ENCODE measurements around the gene NCOA3. TPM values are rescaled to one million over a fixed set of nuclear protein-coding genes. Genes with fewer than 3 reads are reported as not detected.

NCOA3 gene
- polyA plus RNA-seq, 3 donors: 13.5 to 21.8 (median 21.3) TPM

DNA sequence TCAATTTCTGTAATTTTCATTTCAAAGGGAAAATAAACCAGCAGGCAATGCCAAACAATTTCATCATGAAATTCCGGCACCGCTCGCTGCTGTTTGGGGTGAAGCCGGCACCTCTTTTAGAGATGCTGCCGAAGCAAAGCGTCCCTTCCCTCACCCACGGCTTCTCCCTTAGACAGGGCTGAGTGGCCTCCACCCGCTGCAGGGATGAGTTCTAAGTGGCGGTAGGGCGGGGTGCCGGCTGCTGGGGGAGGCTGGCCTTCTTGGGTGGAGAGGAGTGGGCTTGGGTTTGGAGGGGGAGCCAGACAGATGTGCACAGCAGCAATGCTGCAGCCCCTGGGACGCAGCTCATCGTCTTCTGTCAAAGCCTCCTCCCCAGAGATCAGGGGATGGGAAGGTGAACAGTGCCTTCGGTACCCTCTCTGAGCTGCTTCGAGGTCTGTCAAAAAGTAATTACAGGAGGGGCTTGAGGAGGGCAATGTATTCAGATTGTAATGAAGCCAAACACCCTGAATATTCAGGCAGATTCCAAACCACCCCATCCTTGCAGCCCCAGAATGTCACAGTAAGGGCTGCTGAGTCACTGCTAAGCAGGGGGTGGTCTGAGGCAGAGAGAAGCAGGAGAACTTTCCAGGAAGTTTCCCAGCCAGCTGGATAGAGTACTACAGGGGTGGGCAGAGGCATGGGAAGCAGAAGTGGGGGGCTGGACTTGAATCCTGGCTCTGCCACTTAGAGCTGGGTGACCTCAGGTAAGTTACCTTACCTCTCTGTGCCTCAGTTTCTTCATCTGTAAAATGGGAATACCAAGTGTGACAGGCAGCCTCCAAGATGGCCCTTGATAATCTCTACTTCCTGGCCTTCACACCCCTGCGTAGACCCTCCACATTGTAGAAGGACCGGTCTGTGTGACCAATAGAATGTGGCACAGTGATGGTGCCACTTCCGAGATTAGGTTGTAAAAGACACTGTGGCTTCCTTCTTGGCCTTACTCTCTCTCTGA is 187.0 kb downstream of the NCOA3 start:
- TF ChIP-seq, protein P1, sequence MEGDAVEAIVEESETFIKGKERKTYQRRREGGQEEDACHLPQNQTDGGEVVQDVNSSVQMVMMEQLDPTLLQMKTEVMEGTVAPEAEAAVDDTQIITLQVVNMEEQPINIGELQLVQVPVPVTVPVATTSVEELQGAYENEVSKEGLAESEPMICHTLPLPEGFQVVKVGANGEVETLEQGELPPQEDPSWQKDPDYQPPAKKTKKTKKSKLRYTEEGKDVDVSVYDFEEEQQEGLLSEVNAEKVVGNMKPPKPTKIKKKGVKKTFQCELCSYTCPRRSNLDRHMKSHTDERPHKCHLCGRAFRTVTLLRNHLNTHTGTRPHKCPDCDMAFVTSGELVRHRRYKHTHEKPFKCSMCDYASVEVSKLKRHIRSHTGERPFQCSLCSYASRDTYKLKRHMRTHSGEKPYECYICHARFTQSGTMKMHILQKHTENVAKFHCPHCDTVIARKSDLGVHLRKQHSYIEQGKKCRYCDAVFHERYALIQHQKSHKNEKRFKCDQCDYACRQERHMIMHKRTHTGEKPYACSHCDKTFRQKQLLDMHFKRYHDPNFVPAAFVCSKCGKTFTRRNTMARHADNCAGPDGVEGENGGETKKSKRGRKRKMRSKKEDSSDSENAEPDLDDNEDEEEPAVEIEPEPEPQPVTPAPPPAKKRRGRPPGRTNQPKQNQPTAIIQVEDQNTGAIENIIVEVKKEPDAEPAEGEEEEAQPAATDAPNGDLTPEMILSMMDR (IDR thresholded peaks at IDR 0.05): no peak
- no peak overlapping the region for H2AFZ ChIP-seq (ENCODE audit: insufficient read depth, low read depth, low read length, poor library complexity, severe bottlenecking)
- 93% methylated on average over 9 of the region's 18 CpGs for WGBS (ENCODE audit: insufficient coverage)
- H4K20me1 ChIP-seq (ENCODE audit: insufficient read depth, low read length): peaks cover 98% of the 10 kb centered on the region
- no peak overlapping the region for H3K27ac Mint-ChIP-seq
- peaks cover 0 to 1% (median 0%) of the 10 kb centered on the region in 3 donors for H3K27me3 Mint-ChIP-seq (ENCODE audit: low read depth in 3 of 3)
- intact Hi-C loops (cut with micrococcal nuclease): no loop called here
- H3K27ac ChIP-seq (ENCODE audit: low read depth in 1 of 2, low read length in 2 of 2): no peak overlapping the region
- DNase-seq: no peak
- H3K4me1 ChIP-seq (ENCODE audit: control insufficient read depth in 1 of 2, insufficient read depth in 2 of 2, low read length in 2 of 2): no peaks in the 10 kb centered on the region
- H3K9ac ChIP-seq (ENCODE audit: insufficient read depth, low read length, poor library complexity, severe bottlenecking): no peak overlapping the region
- H3K4me2 ChIP-seq (replicated peaks; ENCODE audit: extremely low read depth, low read length, poor library complexity, severe bottlenecking): no peak overlapping the region
- H3K4me3 ChIP-seq (replicated peaks in 1 of 3; ENCODE audit: low read depth in 2 of 3, low read length in 3 of 3): no peak overlapping the region
- peaks cover 62 to 97% of the 10 kb centered on the region in 2 donors for H3K36me3 ChIP-seq (replicated peaks in 1 of 2; ENCODE audit: control insufficient read depth in 1 of 2, insufficient read depth in 2 of 2, low read length in 2 of 2)
- no peak overlapping the region for H3K4me3 Mint-ChIP-seq
- H3K79me2 ChIP-seq (ENCODE audit: insufficient read depth, low read length): no peaks in the 10 kb centered on the region
- H3K9me3 ChIP-seq (replicated peaks in 1 of 2; ENCODE audit: control insufficient read depth in 1 of 2, insufficient read depth in 1 of 2, low read length in 2 of 2): peaks cover 23 to 24% of the 10 kb centered on the region in 2 donors
- H3K36me3 Mint-ChIP-seq: peaks cover 85 to 95% of the 10 kb centered on the region in 2 donors
- H3K27me3 ChIP-seq (ENCODE audit: control insufficient read depth in 2 of 2, insufficient read depth in 2 of 2, low read length in 2 of 2): no peaks in the 10 kb centered on the region
- no peaks in the 10 kb centered on the region for H3K4me1 Mint-ChIP-seq
- peaks cover 19 to 31% (median 29%) of the 10 kb centered on the region in 7 donors for H3K9me3 Mint-ChIP-seq

DNA sequence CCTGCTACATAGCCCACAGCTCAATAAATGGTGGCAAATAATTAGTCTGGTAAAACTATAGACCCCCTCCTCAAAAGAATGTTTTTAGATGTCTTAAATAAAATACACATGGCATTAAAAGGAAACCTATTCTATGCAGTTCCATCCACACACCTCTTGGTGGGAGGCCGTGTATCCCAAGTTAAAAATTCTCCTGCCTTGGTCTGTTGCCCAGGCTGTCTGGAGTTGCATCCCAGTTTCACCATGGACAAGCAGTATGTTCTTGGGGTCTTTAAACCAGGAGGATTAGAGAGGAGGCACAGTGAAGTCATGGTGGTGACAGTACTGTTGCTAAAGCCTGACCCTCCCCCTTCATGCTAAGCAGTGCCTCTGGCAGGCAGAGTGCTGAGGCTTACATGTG is 188.0 kb downstream of the NCOA3 start:
- WGBS (ENCODE audit: insufficient coverage): no CpG with 5 or more reads among the region's 1 CpG
- no peaks in the 10 kb centered on the region for H3K4me1 Mint-ChIP-seq

More for the DNA sequence above, 188.0 kb downstream of the NCOA3 start:
- Histone ChIP-seq H3K4me2 (replicated peaks; ENCODE audit: extremely low read depth, low read length, poor library complexity, severe bottlenecking) (no peak overlapping the region), H3K79me2 (ENCODE audit: insufficient read depth, low read length) (no peaks in the 10 kb centered on the region), H3K9me3 (replicated peaks in 1 of 2; ENCODE audit: control insufficient read depth in 1 of 2, insufficient read depth in 1 of 2, low read length in 2 of 2) (peaks cover 27 to 28% of the 10 kb centered on the region in 2 donors), H3K4me1 (ENCODE audit: control insufficient read depth in 1 of 2, insufficient read depth in 2 of 2, low read length in 2 of 2) (no peaks in the 10 kb centered on the region), H3K27me3 (ENCODE audit: control insufficient read depth in 2 of 2, insufficient read depth in 2 of 2, low read length in 2 of 2) (no peaks in the 10 kb centered on the region), H4K20me1 (ENCODE audit: insufficient read depth, low read length) (peaks cover 98% of the 10 kb centered on the region), H3K4me3 (replicated peaks in 1 of 3; ENCODE audit: low read depth in 2 of 3, low read length in 3 of 3) (no peak overlapping the region), H3K27ac (ENCODE audit: low read depth in 1 of 2, low read length in 2 of 2) (no peak overlapping the region), H3K36me3 (replicated peaks in 1 of 2; ENCODE audit: control insufficient read depth in 1 of 2, insufficient read depth in 2 of 2, low read length in 2 of 2) (peaks cover 63 to 97% of the 10 kb centered on the region in 2 donors), H3K9ac (ENCODE audit: insufficient read depth, low read length, poor library complexity, severe bottlenecking) (no peak overlapping the region), H2AFZ (ENCODE audit: insufficient read depth, low read depth, low read length, poor library complexity, severe bottlenecking) (no peak overlapping the region)
- intact Hi-C loops (cut with micrococcal nuclease): no loop called here
- H3K4me3 Mint-ChIP-seq: no peak overlapping the region
- peaks cover 27 to 38% (median 34%) of the 10 kb centered on the region in 7 donors for H3K9me3 Mint-ChIP-seq
- TF ChIP-seq, protein P1 (IDR thresholded peaks at IDR 0.05): no peak
- no peak overlapping the region for H3K27ac Mint-ChIP-seq
- peaks cover 85 to 95% of the 10 kb centered on the region in 2 donors for H3K36me3 Mint-ChIP-seq
- DNase-seq: no peak
- no peaks in the 10 kb centered on the region for H3K27me3 Mint-ChIP-seq (ENCODE audit: low read depth in 3 of 3)

Data from CD14-positive monocyte (primary cell).